Upper lobe of left lung (tissue), 6 donors: ENCODE results near the gene EXOC1. TPM values are rescaled to one million over a fixed set of nuclear protein-coding genes. Genes with fewer than 3 reads are reported as not detected.

Experiments
- small RNA-seq, 4 donors: library from RNA; depleted of rRNA; stranded (forward); fragments of <200 nt; gene quantifications; one replicate each; pipeline ENCODE3, GENCODE V24; 2016
- total RNA-seq, 6 donors: library from RNA; depleted of rRNA in 4 of 6; stranded (reverse); fragments of >200 nt in 4 of 6; gene quantifications; one replicate each; pipeline versions ENCODE4 v1.1.0 to v1.2.1, GENCODE V29; 2016 to 2021
- donor health status: DM: no; HTN: no; CAD: no; lungs with moderate emphysema.
- donor health status: DM: no; HTN: yes; CAD: no; lungs with severe emphysema.

EXOC1 gene
- total RNA-seq, 6 donors from 2014 or later, result 19.1 to 44.2 (median 32.4) TPM

Small RNAs within 50 kb of the gene (small RNA-seq; reads per million reads assigned to genes)
- gene RNU6-652P, result 0 reads per million in 4 donors

Other genes with a start within 250 kb of the EXOC1 start
- gene NMU, start 217.3 kb upstream of the EXOC1 start, total RNA-seq, result 1 to 10 TPM in 3 of 6 donors, not detected in 3; 1.6 to 3.2 (median 2.3) TPM
- gene EXOC1L, start 33.9 kb upstream of the EXOC1 start, total RNA-seq, result not detected
- 10 to 100 TPM in 2 of 6 donors, 1 to 10 TPM in 4; 4.7 to 14.1 (median 8.4) TPM for gene CEP135, start 95.3 kb downstream of the EXOC1 start, total RNA-seq